Naive thymus-derived CD4-positive, alpha-beta T cell (primary cell): ENCODE data around the gene RUNX2. TPM values are rescaled to one million over a fixed set of nuclear protein-coding genes. Genes with fewer than 3 reads are reported as not detected.

Source experiments
- ATAC-seq: fragments of 150-1000 bp; cut with Tn5 transposase; 2 replicates; pipeline ENCODE4 v1.10.0; 2021; ENCODE audit warnings: mild to moderate bottlenecking, moderate library complexity
- CTCF ChIA-PET: fragments of 350-600 bp; sonication (Branson Sonifier 250); formaldehyde crosslinking; loops from one replicate; lab custom pipeline; 2021; ENCODE audit warnings: antibody characterized with exemption; lab: Charles Lee
- POLR2A ChIA-PET: fragments of 350-600 bp; sonication (Branson Sonifier 250); formaldehyde crosslinking; loops from one replicate; lab custom pipeline; 2021; ENCODE audit warnings: antibody characterized with exemption, inconsistent platforms; lab: Charles Lee
- DNase-seq, 9 donors: peaks; one replicate each; pipeline versions ENCODE4 v3.0.0 to v3.0.0-alpha.2; 2020 to 2022; ENCODE audit warnings: mixed read lengths in 1 of 9
- H3K27ac ChIP-seq: one replicate; pipeline ENCODE4 v1.7.0; 2013; ENCODE audit warnings: mild to moderate bottlenecking, low read depth, low read length, moderate library complexity
- H3K27me3 ChIP-seq, 2 donors: one replicate each; pipeline ENCODE4 v1.7.0; 2013; ENCODE audit warnings: low read length in 2 of 2, mild to moderate bottlenecking in 2 of 2, moderate library complexity in 2 of 2; ENCODE audit not compliant: control insufficient read depth in 2 of 2, insufficient read depth in 2 of 2
- H3K36me3 ChIP-seq, 3 experiments: 1 replicate in 2 of 3; 2 replicates in 1 of 3; pipeline ENCODE4 v1.7.0; 2013; ENCODE audit warnings: low read length in 3 of 3, mild to moderate bottlenecking in 3 of 3, moderate library complexity in 1 of 3; ENCODE audit not compliant: insufficient read depth in 3 of 3, control insufficient read depth in 2 of 3
- H3K4me1 ChIP-seq, 2 donors: one replicate each; pipeline ENCODE4 v1.7.0; 2013; ENCODE audit warnings: low read length in 2 of 2, mild to moderate bottlenecking in 2 of 2, moderate library complexity in 1 of 2; ENCODE audit not compliant: control insufficient read depth in 2 of 2, insufficient read depth in 2 of 2
- H3K4me3 ChIP-seq: 2 replicates; pipeline ENCODE4 v1.7.0; 2013; ENCODE audit warnings: mild to moderate bottlenecking, low read length
- H3K9me3 ChIP-seq, 3 experiments: 1 replicate in 2 of 3; 2 replicates in 1 of 3; pipeline ENCODE4 v1.7.0; 2013; ENCODE audit warnings: low read length in 3 of 3; ENCODE audit not compliant: control insufficient read depth in 2 of 3
- H3K27ac Mint-ChIP-seq, 9 donors: one replicate each; pipeline ENCODE4 v1.8.0; 2020 to 2022; ENCODE audit warnings: mixed read lengths in 9 of 9, mild to moderate bottlenecking in 8 of 9, moderate library complexity in 5 of 9, inconsistent platforms in 2 of 9
- H3K27me3 Mint-ChIP-seq, 5 donors: one replicate each; pipeline ENCODE4 v1.8.0; 2021 to 2022; ENCODE audit warnings: mixed read lengths in 5 of 5, mild to moderate bottlenecking in 1 of 5
- H3K36me3 Mint-ChIP-seq, 5 donors: one replicate each; pipeline ENCODE4 v1.8.0; 2020 to 2022; ENCODE audit warnings: mixed read lengths in 5 of 5, mild to moderate bottlenecking in 3 of 5, inconsistent platforms in 1 of 5
- H3K4me1 Mint-ChIP-seq, 7 donors: one replicate each; pipeline ENCODE4 v1.8.0; 2020 to 2022; ENCODE audit warnings: mixed read lengths in 7 of 7, mild to moderate bottlenecking in 3 of 7, inconsistent platforms in 1 of 7
- H3K4me3 Mint-ChIP-seq, 10 donors: one replicate each; pipeline ENCODE4 v1.8.0; 2020 to 2022; ENCODE audit warnings: mild to moderate bottlenecking in 10 of 10, mixed read lengths in 10 of 10, moderate library complexity in 6 of 10, inconsistent platforms in 2 of 10
- H3K9me3 Mint-ChIP-seq, 11 donors: one replicate each; pipeline ENCODE4 v1.8.0; 2020 to 2022; ENCODE audit warnings: mixed read lengths in 11 of 11, mild to moderate bottlenecking in 4 of 11, inconsistent platforms in 1 of 11, moderate library complexity in 1 of 11
- intact Hi-C, 2 donors: fragments of 100-400 bp; cut with micrococcal nuclease; formaldehyde crosslinking; loops; one replicate each; pipeline ENCODE4 v1.15.1; 2023
- polyA plus RNA-seq, 2 donors: library from polyadenylated mRNA; unstranded; fragments of 300-500 nt; fragmentation: Illumina TruSeq; gene quantifications; one replicate each; pipeline ENCODE4 v1.2.3, GENCODE V29; 2021
- total RNA-seq, 6 experiments: library from RNA in 5 of 6; stranded (reverse) in 5 of 6; gene quantifications; 1 replicate in 5 of 6; 2 replicates in 1 of 6; pipeline ENCODE4 v1.2.3 and lab custom pipeline; 2021 to 2026

RUNX2 gene
- total and polyA plus RNA-seq, 7 experiments from 2014 or later = 2.3 to 17.9 (median 13.9) TPM

- Histone ChIP-seq H3K36me3 (no peaks in the 10 kb centered on the region), H3K27me3 (no peaks in the 10 kb centered on the region), H3K4me3 (no peak overlapping the region), H3K9me3 (no peaks in the 10 kb centered on the region), H3K27ac (no peak overlapping the region), H3K4me1 (peaks cover 10 to 17% of the 10 kb centered on the region in 2 donors)
- ChIA-PET POLR2A (no interaction called here), CTCF (interaction anchor here (0.6 kb wide), 1 partner anchor 845 kb away, joined by 3 read pairs; no protein-coding TSS in a partner anchor)
- Mint-ChIP-seq H3K4me3 (no peak overlapping the region), H3K4me1 (peaks cover 24 to 58% (median 40%) of the 10 kb centered on the region in 7 donors), H3K36me3 (peaks cover 6 to 38% (median 15%) of the 10 kb centered on the region in 5 donors), H3K9me3 (peaks cover 0 to 4% (median 0%) of the 10 kb centered on the region in 11 donors), H3K27ac (no peak overlapping the region), H3K27me3 (no peaks in the 10 kb centered on the region)
- no peak for DNase-seq
- intact Hi-C loops = no loop called here
- no peak for ATAC-seq
These were observed 173.0 kb downstream of the RUNX2 start for GRCh38 chr6:45500924-45501816.

- Mint-ChIP-seq H3K27me3 (no peaks in the 10 kb centered on the region), H3K27ac (no peak overlapping the region), H3K4me3 (no peak overlapping the region), H3K36me3 (peaks cover 6 to 31% (median 16%) of the 10 kb centered on the region in 5 donors), H3K4me1 (peaks cover 12 to 46% (median 29%) of the 10 kb centered on the region in 7 donors), H3K9me3 (peaks cover 0 to 3% (median 0%) of the 10 kb centered on the region in 11 donors)
- DNase-seq = no peak
- H3K4me3 ChIP-seq = no peak overlapping the region
- no peak overlapping the region for H3K27ac ChIP-seq
- H3K9me3 ChIP-seq = no peaks in the 10 kb centered on the region
- no peaks in the 10 kb centered on the region for H3K27me3 ChIP-seq
- no peak for ATAC-seq
- CTCF ChIA-PET = interaction anchor here (0.6 kb wide), 1 partner anchor 1214 kb away, joined by 3 read pairs; no protein-coding TSS in a partner anchor
- POLR2A ChIA-PET = no interaction called here
- intact Hi-C loops = no loop called here
- peaks cover 0 to 8% of the 10 kb centered on the region in 2 donors for H3K4me1 ChIP-seq
- H3K36me3 ChIP-seq = no peaks in the 10 kb centered on the region
These were observed 174.3 kb downstream of the RUNX2 start for GRCh38 chr6:45502456-45502855.

- ATAC-seq (no peak), DNase-seq (no peak)
- Histone ChIP-seq H3K27ac (no peak overlapping the region), H3K27me3 (no peaks in the 10 kb centered on the region), H3K9me3 (no peaks in the 10 kb centered on the region), H3K36me3 (no peaks in the 10 kb centered on the region), H3K4me1 (no peaks in the 10 kb centered on the region), H3K4me3 (no peak overlapping the region)
- H3K4me1 Mint-ChIP-seq = peaks cover 0 to 33% (median 17%) of the 10 kb centered on the region in 7 donors
- intact Hi-C loops = no loop called here
- H3K27me3 Mint-ChIP-seq = no peaks in the 10 kb centered on the region
- peaks cover 6 to 25% (median 16%) of the 10 kb centered on the region in 5 donors for H3K36me3 Mint-ChIP-seq
- H3K4me3 Mint-ChIP-seq = peak overlapping the region in 1 of 10 donors; percentile 15
- CTCF ChIA-PET = interaction anchor here (1.2 kb wide), 1 partner anchor 65 kb away, joined by 4 read pairs; no protein-coding TSS in a partner anchor
- peaks cover 0 to 2% (median 0%) of the 10 kb centered on the region in 11 donors for H3K9me3 Mint-ChIP-seq
- no peak overlapping the region for H3K27ac Mint-ChIP-seq
- POLR2A ChIA-PET = interaction anchor here (0.5 to 1.2 kb wide), 2 partner anchors 209 to 538 kb away, joined by 3 read pairs; no protein-coding TSS in a partner anchor
These were observed 176.8 kb downstream of the RUNX2 start for GRCh38 chr6:45504947-45505346.

GRCh38 chr6:45505470-45505869, 177.3 kb downstream of the RUNX2 start:
- CTCF ChIA-PET = interaction anchor here (0.7 to 1.2 kb wide), 2 partner anchors 66 to 127 kb away, joined by 4 to 7 read pairs; no protein-coding TSS in a partner anchor
- peaks cover 6 to 23% (median 16%) of the 10 kb centered on the region in 5 donors for H3K36me3 Mint-ChIP-seq
- H3K9me3 ChIP-seq = no peaks in the 10 kb centered on the region
- H3K4me3 Mint-ChIP-seq = peak overlapping the region in 1 of 10 donors; percentile 15
- H3K4me3 ChIP-seq = no peak overlapping the region
- no peaks in the 10 kb centered on the region for H3K36me3 ChIP-seq
- intact Hi-C loops = no loop called here
- no peaks in the 10 kb centered on the region for H3K4me1 ChIP-seq
- no peak overlapping the region for H3K27ac Mint-ChIP-seq
- no peaks in the 10 kb centered on the region for H3K27me3 ChIP-seq
- POLR2A ChIA-PET = interaction anchor here (0.5 to 1.2 kb wide), 2 partner anchors 209 to 539 kb away, joined by 3 read pairs; no protein-coding TSS in a partner anchor
- ATAC-seq = no peak
- H3K9me3 Mint-ChIP-seq = no peaks in the 10 kb centered on the region
- no peak overlapping the region for H3K27ac ChIP-seq
- peaks cover 0 to 30% (median 17%) of the 10 kb centered on the region in 7 donors for H3K4me1 Mint-ChIP-seq
- H3K27me3 Mint-ChIP-seq = no peaks in the 10 kb centered on the region
- DNase-seq = no peak

DNA sequence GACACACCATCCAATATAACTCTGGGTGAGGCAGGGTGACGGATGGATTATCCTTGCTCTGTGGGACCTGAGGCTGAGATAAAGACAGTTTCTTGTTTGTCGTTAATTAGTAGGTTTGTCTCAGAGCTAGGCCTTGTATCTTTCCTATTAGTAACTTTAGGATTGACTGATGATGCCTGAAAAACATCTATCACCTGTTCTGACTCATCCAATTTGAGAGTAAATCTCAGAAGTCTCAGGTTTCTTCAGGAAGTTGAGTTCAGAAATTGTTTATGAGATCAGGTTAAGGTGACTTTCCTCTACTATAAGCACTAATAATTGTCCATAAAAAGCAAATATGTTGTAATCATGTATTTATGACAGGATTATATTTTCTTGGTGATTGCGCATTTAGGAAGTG, 179.1 kb downstream of the RUNX2 start:
- intact Hi-C loops = no loop called here
- no peak overlapping the region for H3K27ac ChIP-seq
- H3K36me3 ChIP-seq = no peaks in the 10 kb centered on the region
- ATAC-seq = no peak
- ChIA-PET POLR2A (interaction anchor here (0.8 kb wide), 1 partner anchor 14 kb away, joined by 3 read pairs; no protein-coding TSS in a partner anchor), CTCF (no interaction called here)
- no peak overlapping the region for H3K4me3 ChIP-seq
- Mint-ChIP-seq H3K27ac (no peak overlapping the region), H3K27me3 (no peaks in the 10 kb centered on the region), H3K9me3 (no peaks in the 10 kb centered on the region), H3K36me3 (peaks cover 7 to 21% (median 16%) of the 10 kb centered on the region in 5 donors), H3K4me1 (peaks cover 0 to 32% (median 17%) of the 10 kb centered on the region in 7 donors), H3K4me3 (no peak overlapping the region)
- no peaks in the 10 kb centered on the region for H3K4me1 ChIP-seq
- H3K9me3 ChIP-seq = no peaks in the 10 kb centered on the region
- DNase-seq = no peak
- H3K27me3 ChIP-seq = no peaks in the 10 kb centered on the region

GRCh38 chr6:45509426-45509825, 181.3 kb downstream of the RUNX2 start:
- Histone ChIP-seq H3K27me3 (no peaks in the 10 kb centered on the region), H3K36me3 (no peaks in the 10 kb centered on the region), H3K4me3 (no peak overlapping the region), H3K27ac (no peak overlapping the region), H3K9me3 (no peaks in the 10 kb centered on the region), H3K4me1 (no peaks in the 10 kb centered on the region)
- no peak overlapping the region for H3K27ac Mint-ChIP-seq
- H3K27me3 Mint-ChIP-seq = no peaks in the 10 kb centered on the region
- DNase-seq (no peak), ATAC-seq (no peak)
- H3K4me1 Mint-ChIP-seq = peaks cover 0 to 18% (median 14%) of the 10 kb centered on the region in 7 donors
- peaks cover 4 to 19% (median 15%) of the 10 kb centered on the region in 5 donors for H3K36me3 Mint-ChIP-seq
- H3K9me3 Mint-ChIP-seq = no peaks in the 10 kb centered on the region
- POLR2A ChIA-PET = no interaction called here
- CTCF ChIA-PET = no interaction called here
- H3K4me3 Mint-ChIP-seq = no peak overlapping the region
- intact Hi-C loops = no loop called here
